K562 treated with DMSO at 1 percent for 4 hours (cell line): ENCODE results near the gene PTPN3. TPM values are rescaled to one million over a fixed set of nuclear protein-coding genes. Genes with fewer than 3 reads are reported as not detected.

Source experiments
- total RNA-seq: library from RNA; unstranded; fragments of 300-600 nt; gene quantifications from 2 replicates; pipeline ENCODE4 v1.2.3, GENCODE V29; 2022; ENCODE audit not compliant: insufficient read depth

Gene PTPN3
- total RNA-seq: not detected in 2 replicates

GRCh38 chr9:109498195-109499092 lies at the start of gene PTPN3:
Gene PTPN3 (minus strand): TSS chr9:109498307. CDS start chr9:109463434, 34,873 bp downstream.

Other genes with a start within 250 kb of the PTPN3 start
- 0.18 TPM in 1 of 2 replicates, not detected in the other for gene EPB41L4B, start 177.2 kb downstream of the PTPN3 start, total RNA-seq